ENCODE data around the gene ZNF776.
"Not testable (repeated sequence)": the region's sequence is repeated elsewhere in the genome, so short reads cannot be mapped to it uniquely, and the experiment has no call there.

ZNF776 gene

GRCh38 chr19:57778336-57778735 lies 31.7 kb downstream of the ZNF776 start:
- DNase-seq (ENCODE audit: low read depth in 2 of 2) = no peak

- DNase-seq (ENCODE audit: low read depth in 2 of 2) = no peak
These were observed 32.7 kb downstream of the ZNF776 start for GRCh38 chr19:57779220-57779845.

- no peak for DNase-seq (ENCODE audit: low read depth in 2 of 2)
These were observed 39.7 kb downstream of the ZNF776 start for GRCh38 chr19:57786286-57786685.

GRCh38 chr19:57786906-57787305 lies 40.3 kb downstream of the ZNF776 start:
- DNase-seq (ENCODE audit: low read depth in 2 of 2) = no peak

GRCh38 chr19:57788114-57788692 lies 41.6 kb downstream of the ZNF776 start:
- DNase-seq (ENCODE audit: low read depth in 2 of 2) = no peak

- no peak for DNase-seq (ENCODE audit: low read depth in 2 of 2)
These were observed 42.7 kb downstream of the ZNF776 start for GRCh38 chr19:57789288-57789687.

GRCh38 chr19:57796580-57796979 lies 50.0 kb downstream of the ZNF776 start:
- not testable (repeated sequence) for DNase-seq (ENCODE audit: low read depth in 2 of 2)

- DNase-seq (ENCODE audit: low read depth in 2 of 2) = no peak
These were observed 54.1 kb downstream of the ZNF776 start for GRCh38 chr19:57800696-57801095.

- DNase-seq (ENCODE audit: low read depth in 2 of 2) = no peak
These were observed 55.7 kb downstream of the ZNF776 start for GRCh38 chr19:57802269-57802668.

GRCh38 chr19:57803265-57803593 lies 56.6 kb downstream of the ZNF776 start:
- no peak for DNase-seq (ENCODE audit: low read depth in 2 of 2)

GRCh38 chr19:57803594-57804325 lies 57.1 kb downstream of the ZNF776 start:
- DNase-seq (ENCODE audit: low read depth in 2 of 2) = no peak

- no peak for DNase-seq (ENCODE audit: low read depth in 2 of 2)
These were observed 60.9 kb downstream of the ZNF776 start for GRCh38 chr19:57807541-57807940.

Data from stimulated activated CD8-positive, alpha-beta memory T cell treated with anti-CD3 and anti-CD28 coated beads, Interleukin-7, amount 100 ng/mL, for 4 hours (primary cell).